Measurements from ENCODE around the gene KCNJ6.

- TF ChIP-seq EZH2phosphoT487 (IDR thresholded peaks at IDR 0.05; ENCODE audit: low read depth, severe bottlenecking, unreplicated experiment): no peak
- TF ChIP-seq, protein P1, sequence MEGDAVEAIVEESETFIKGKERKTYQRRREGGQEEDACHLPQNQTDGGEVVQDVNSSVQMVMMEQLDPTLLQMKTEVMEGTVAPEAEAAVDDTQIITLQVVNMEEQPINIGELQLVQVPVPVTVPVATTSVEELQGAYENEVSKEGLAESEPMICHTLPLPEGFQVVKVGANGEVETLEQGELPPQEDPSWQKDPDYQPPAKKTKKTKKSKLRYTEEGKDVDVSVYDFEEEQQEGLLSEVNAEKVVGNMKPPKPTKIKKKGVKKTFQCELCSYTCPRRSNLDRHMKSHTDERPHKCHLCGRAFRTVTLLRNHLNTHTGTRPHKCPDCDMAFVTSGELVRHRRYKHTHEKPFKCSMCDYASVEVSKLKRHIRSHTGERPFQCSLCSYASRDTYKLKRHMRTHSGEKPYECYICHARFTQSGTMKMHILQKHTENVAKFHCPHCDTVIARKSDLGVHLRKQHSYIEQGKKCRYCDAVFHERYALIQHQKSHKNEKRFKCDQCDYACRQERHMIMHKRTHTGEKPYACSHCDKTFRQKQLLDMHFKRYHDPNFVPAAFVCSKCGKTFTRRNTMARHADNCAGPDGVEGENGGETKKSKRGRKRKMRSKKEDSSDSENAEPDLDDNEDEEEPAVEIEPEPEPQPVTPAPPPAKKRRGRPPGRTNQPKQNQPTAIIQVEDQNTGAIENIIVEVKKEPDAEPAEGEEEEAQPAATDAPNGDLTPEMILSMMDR (IDR thresholded peaks at IDR 0.05; ENCODE audit: poor library complexity): no peak
Measured at GRCh38 chr21:37792046-37792445, 124.2 kb downstream of the KCNJ6 start.

Measured in hepatocyte (in vitro differentiated cells).